ENCODE measurements around the gene PLCB2. TPM values are rescaled to one million over a fixed set of nuclear protein-coding genes. Genes with fewer than 3 reads are reported as not detected.
A peak's percentile ranks its signal among the peaks of the same experiment; 100 is the strongest.

Gene PLCB2
- total RNA-seq, 3 donors from 2014 or later (not counting 1 experiment from before 2014, with no cell fraction given) = 345 to 440 (median 432) TPM

GRCh38 chr15:40240619-40241221 lies 67.0 kb downstream of the PLCB2 start:
- H3K9me3 Mint-ChIP-seq = no peaks in the 10 kb centered on the region
- H3K4me3 ChIP-seq (ENCODE audit: low read length) = no peak overlapping the region
- peaks cover 16 to 25% of the 10 kb centered on the region in 2 donors for H3K27me3 Mint-ChIP-seq (ENCODE audit: low read depth in 2 of 2)
- no peaks in the 10 kb centered on the region for H3K9me3 ChIP-seq (ENCODE audit: control insufficient read depth, insufficient read depth, low read length)
- 92% methylated on average over 10 of the region's 10 CpGs for WGBS (ENCODE audit: insufficient coverage)
- ATAC-seq = no peak
- TF ChIP-seq CTCF (IDR thresholded peaks at IDR 0.05) = no peak
- peaks cover 7 to 11% of the 10 kb centered on the region in 2 donors for H3K4me1 Mint-ChIP-seq
- H3K27ac Mint-ChIP-seq = no peak overlapping the region
- H3K36me3 ChIP-seq (ENCODE audit: control insufficient read depth, insufficient read depth, low read length) = no peaks in the 10 kb centered on the region
- H3K4me3 Mint-ChIP-seq = no peak overlapping the region
- peaks cover 11% of the 10 kb centered on the region for H3K4me1 ChIP-seq (ENCODE audit: control insufficient read depth, insufficient read depth, low read length)
- no peaks in the 10 kb centered on the region for H3K36me3 Mint-ChIP-seq
- intact Hi-C loops (cut with micrococcal nuclease) = no loop called here
- no peak overlapping the region for H3K27ac ChIP-seq (ENCODE audit: low read length)
- DNase-seq = no peak
- peaks cover 13% of the 10 kb centered on the region for H3K27me3 ChIP-seq (ENCODE audit: control insufficient read depth, insufficient read depth, low read length)

GRCh38 chr15:40239693-40240618 lies 67.8 kb downstream of the PLCB2 start:
- ATAC-seq (no peak), DNase-seq (no peak)
- 91% methylated on average over 18 of the region's 19 CpGs for WGBS (ENCODE audit: insufficient coverage)
- no peak for TF ChIP-seq CTCF (IDR thresholded peaks at IDR 0.05)
- Histone ChIP-seq H3K36me3 (ENCODE audit: control insufficient read depth, insufficient read depth, low read length) (no peaks in the 10 kb centered on the region), H3K4me1 (ENCODE audit: control insufficient read depth, insufficient read depth, low read length) (peaks cover 13% of the 10 kb centered on the region), H3K9me3 (ENCODE audit: control insufficient read depth, insufficient read depth, low read length) (no peaks in the 10 kb centered on the region), H3K4me3 (ENCODE audit: low read length) (no peak overlapping the region), H3K27me3 (ENCODE audit: control insufficient read depth, insufficient read depth, low read length) (peaks cover 13% of the 10 kb centered on the region), H3K27ac (ENCODE audit: low read length) (no peak overlapping the region)
- Mint-ChIP-seq H3K4me3 (no peak overlapping the region), H3K27ac (peak overlapping the region in 1 of 2 donors; percentile 59), H3K27me3 (ENCODE audit: low read depth in 2 of 2) (peaks cover 16 to 25% of the 10 kb centered on the region in 2 donors), H3K9me3 (no peaks in the 10 kb centered on the region), H3K4me1 (peaks cover 7 to 11% of the 10 kb centered on the region in 2 donors), H3K36me3 (no peaks in the 10 kb centered on the region)
- intact Hi-C loops (cut with micrococcal nuclease) = loop anchor here (5.0 kb wide), 1 partner anchor 32 kb away; no protein-coding TSS in a partner anchor

- DNase-seq (no peak), ATAC-seq (no peak)
- Histone ChIP-seq H3K9me3 (ENCODE audit: control insufficient read depth, insufficient read depth, low read length) (no peaks in the 10 kb centered on the region), H3K27ac (ENCODE audit: low read length) (no peak overlapping the region), H3K4me1 (ENCODE audit: control insufficient read depth, insufficient read depth, low read length) (peaks cover 16% of the 10 kb centered on the region), H3K36me3 (ENCODE audit: control insufficient read depth, insufficient read depth, low read length) (no peaks in the 10 kb centered on the region), H3K4me3 (ENCODE audit: low read length) (no peak overlapping the region), H3K27me3 (ENCODE audit: control insufficient read depth, insufficient read depth, low read length) (peaks cover 13% of the 10 kb centered on the region)
- TF ChIP-seq CTCF (IDR thresholded peaks at IDR 0.05) = no peak
- WGBS (ENCODE audit: insufficient coverage) = 60% methylated on average over 5 of the region's 5 CpGs
- no peaks in the 10 kb centered on the region for H3K9me3 Mint-ChIP-seq
- peaks cover 16 to 25% of the 10 kb centered on the region in 2 donors for H3K27me3 Mint-ChIP-seq (ENCODE audit: low read depth in 2 of 2)
- no peaks in the 10 kb centered on the region for H3K36me3 Mint-ChIP-seq
- peaks cover 7 to 11% of the 10 kb centered on the region in 2 donors for H3K4me1 Mint-ChIP-seq
- H3K27ac Mint-ChIP-seq = peak overlapping the region in 1 of 2 donors; percentile 59
- H3K4me3 Mint-ChIP-seq = peak overlapping the region; percentile 21
- intact Hi-C loops (cut with micrococcal nuclease) = loop anchor here (5.0 kb wide), 1 partner anchor 33 kb away; no protein-coding TSS in a partner anchor
Measured at GRCh38 chr15:40239404-40239692, 68.4 kb downstream of the PLCB2 start.
